GM21528 (cell line): ENCODE results near the gene NPIPB2.

Experiments used
- ATAC-seq: cut with Tn5 transposase; IDR thresholded peaks from one replicate; pipeline ENCODE4 v1.9.1; 2021; ENCODE audit warnings: mild to moderate bottlenecking, moderate library complexity; ENCODE audit not compliant: unreplicated experiment, low FRiP score

Gene NPIPB2

DNA sequence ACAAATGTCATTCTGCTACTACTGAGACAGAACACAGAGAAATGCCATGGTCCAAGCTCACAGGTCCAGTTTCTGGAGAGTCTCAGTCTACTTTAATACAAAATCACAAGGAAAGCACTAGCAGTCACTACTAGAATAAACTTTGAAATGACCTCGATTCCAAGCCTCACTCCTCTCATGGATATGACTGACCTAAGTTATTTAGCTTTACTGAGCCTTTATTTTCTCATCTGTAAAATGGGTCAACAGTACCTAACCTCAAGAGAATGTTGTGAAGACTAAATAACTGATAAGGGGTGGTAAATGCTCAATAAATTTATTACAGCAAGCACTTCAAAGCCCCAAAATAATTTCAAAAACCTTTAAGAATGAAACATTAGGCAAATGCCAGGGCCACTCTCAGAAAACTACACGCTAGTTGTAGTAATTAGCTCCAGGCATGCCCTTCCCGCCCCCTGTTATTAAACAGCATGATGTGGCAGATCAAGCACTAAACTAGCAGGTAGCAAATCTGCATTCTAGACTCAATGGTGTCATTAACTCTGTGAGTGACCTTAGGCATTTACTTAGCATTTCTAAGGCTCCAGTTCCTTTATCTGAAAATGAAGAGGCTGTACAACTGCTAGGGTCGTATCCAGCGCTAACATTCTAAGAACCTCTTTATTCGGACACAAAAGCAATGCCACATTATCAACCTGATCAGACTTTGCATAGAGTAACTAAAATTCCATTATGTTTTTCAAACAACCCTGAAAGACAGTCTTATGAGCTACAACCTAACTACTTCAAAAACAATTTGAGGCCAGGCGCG lies 34.5 kb downstream of the NPIPB2 start:
- no peak for ATAC-seq

DNA sequence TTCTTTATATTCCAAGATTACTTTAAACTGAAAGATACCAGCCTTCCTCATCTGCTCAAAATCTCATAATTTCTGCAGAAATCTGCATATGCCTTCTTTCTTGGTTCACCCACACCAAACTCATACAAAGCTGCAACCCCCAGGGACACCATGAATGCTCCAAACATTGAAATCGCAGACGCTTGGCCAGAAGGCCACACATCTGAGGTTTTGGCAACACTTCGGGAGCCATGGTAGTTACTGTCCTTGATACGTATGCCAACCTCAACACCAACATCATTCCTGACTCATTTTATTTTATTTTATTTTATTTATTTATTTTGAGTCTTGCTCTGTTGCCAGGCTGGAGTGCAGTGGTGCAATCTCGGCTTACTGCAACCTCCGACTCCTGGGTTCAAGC lies 37.9 kb downstream of the NPIPB2 start:
- ATAC-seq: no peak

DNA sequence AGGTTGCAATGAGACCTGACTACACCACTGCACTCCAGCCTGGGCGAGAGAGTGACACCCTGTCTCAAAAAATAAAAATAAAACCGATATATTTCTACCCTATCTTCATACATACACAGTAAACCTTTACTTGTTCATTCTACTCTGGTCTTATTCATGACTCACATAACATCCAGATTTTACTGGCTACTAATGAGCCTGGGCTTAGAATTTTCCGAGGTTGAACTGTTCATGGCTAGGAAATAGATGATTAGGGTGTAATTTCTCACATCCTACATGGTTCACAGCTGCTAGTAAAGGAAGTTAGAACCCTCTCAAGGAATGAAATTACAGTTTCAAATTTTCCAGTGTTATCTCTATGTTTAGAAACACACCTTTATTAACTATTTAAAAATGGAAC lies 40.8 kb downstream of the NPIPB2 start:
- no peak for ATAC-seq

DNA sequence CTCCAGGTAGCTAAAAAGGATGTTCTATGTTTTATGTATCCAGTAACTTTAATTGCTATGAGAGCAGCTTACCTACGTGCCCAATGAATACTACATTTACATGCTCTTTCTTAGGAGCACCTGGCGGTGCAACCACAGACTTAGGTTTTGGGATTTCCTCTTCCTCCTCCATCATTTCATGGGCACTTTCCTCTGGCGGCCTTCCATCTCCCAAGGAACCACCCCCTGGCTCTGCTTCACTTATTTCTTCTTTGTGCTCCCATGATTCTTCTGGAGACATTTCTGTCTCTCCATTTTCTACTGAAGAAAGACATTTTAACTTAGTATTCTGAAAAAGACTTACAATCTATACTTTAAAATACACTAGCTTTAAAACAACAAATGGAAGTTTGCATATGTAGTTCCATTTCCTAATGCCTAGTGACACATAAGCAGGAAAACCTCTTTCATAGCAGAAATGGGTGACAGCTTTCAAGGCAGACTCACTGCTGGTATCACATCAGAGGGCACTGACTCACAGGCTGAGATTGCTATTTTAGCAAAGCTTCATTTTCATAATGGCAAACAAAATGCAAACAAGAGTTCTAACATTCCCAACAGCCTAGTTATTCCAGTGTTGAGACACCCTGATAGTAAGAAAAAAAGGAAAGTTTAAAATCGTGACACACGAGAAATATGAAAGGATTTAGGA lies 45.2 kb downstream of the NPIPB2 start:
- ATAC-seq: no peak

DNA sequence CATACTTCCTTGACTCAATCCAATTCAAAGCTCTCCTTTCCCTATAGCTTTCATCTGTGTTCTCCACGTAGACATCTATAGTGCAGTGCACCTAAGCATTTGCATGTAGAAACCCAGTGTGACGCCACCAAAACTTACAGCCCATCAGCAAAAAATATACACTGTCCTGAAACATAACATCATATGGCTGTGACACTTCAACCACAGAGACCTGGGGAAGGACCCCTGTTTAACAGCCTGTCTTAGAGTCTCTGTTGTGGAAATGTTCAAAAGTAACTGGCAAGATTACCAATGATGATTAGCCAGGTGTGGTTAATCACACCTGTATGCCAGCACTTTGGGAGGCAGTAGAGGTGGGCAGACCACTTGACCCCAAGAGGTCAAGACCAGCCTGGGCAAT lies 48.3 kb downstream of the NPIPB2 start:
- ATAC-seq: no peak

DNA sequence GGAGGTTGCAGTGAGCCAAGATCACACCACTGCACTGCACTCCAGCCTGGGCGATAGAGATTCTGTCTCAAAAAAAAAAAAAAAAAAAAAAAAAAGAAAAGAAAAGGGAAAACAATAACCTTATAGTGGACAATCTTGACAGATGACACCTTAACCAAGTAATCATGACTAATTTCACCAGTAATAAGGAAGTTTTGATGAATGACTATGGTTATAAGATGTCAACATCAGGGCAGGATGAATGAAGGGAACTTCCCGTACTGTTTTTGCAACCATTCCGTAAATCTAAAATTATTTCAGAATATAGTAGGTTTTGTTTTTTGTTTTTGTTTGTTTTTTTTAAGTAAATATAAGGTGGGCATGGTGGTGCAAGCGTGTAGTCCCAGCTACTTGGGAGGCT lies 49.1 kb downstream of the NPIPB2 start:
- no peak for ATAC-seq

DNA sequence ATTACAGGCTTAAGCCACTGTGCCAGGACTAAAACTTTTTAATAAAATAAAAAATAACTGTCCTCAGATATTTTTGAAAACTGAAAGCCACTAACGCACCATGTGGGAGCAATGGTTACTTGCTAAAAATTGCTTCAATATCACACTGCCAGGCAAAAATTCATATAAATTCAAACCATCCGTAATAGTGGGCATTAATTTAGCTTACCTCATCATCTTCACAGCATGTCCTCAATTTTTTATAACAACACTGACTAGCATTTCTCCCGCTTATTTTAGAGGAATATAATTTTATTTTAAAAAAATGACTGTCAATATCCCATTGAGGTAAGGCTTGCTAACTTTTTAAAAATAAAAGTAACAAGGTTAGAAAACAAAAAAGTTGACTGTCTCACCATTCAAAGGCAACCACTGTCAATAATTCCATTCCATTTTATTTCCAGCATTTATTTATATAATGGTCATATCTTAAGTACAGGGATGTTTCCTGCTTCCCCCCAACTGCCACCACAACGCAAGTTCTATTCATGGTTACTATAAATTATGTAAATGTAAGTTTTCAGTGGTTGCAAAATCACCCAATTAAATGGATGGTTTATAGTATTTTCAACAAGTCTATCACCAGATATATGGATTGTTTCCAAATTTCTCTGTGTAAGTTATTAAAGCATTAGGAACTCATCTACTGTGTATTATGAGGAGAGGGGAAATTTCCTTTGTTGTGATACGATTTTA lies 51.4 kb downstream of the NPIPB2 start:
- no peak for ATAC-seq

DNA sequence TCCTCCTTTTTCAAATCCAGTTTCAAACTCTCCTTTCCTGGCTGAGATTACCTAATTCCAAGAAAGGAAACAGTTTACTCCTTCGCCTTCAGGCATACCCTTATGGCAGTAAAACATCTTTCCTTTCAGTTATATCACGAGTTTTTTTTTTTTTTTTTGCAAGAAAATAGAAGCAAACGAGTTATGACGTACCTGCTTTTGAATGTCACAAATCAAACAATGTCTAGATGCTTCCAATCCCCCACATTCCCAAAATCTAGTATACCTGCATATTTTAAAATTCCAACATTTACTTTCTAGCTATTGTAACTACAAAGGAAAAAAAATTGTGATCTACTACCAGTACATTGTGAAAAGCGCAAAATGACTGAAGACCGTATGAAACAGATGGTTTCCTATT lies 55.0 kb downstream of the NPIPB2 start:
- no peak for ATAC-seq

DNA sequence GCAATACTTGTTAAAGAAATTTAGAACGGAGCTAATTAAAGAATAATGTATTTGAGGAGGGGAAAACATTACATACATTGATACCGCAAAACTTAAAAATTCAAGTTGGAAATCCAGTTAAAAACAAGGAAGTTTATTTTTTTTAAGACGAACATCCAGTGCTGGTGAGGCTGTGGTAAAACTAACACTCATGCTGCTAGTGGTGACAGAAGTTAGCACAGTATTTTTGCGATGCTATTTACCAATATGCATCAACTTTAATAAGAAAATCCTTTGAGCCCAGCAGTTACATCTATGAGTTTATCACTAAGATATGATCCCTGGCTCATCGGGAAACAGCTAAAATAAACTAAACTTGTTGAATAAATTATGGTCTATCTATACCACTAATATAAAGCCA lies 57.8 kb downstream of the NPIPB2 start:
- no peak for ATAC-seq

DNA sequence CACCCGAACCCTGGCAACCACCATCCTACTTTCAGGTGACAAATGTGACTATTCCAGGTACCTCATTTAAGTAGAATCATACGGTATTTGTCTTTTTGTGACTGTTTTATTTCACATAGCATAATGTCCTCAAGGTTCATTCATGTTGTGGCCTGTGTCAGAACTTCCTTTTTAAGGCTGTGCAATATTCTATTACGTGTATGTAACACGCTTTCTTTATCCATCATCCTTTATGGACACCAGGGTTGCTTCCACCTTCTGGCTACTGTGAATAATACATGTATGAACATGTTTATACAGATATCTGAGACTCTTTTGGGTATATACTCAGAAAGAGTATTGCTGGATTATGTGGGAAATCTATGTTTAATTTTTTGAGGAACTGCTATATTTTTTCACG lies 61.8 kb downstream of the NPIPB2 start:
- ATAC-seq: no peak

DNA sequence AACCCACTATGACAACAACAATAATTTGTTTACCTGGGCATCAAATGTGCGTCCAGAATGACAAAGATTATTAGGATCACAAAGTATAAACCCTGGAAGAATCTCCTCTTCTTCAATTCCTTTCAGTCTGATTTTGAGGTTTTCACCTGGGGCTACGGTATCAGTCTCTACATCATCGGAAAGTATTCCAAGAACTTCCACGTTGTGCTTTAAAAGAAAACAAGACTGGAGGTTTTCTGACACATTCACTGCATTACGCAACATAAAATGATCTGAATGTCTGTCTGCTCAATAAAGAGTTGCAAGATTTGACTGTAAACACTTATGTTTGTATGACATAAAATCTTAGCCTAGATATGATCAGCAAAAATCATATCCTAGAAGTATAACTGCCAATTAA lies 64.5 kb downstream of the NPIPB2 start:
- no peak for ATAC-seq
